CD4-positive, alpha-beta T cell treated with Interleukin-17A for 1 hour (primary cell): ENCODE measurements around the gene ABCG5.

Experiments used
- DNase-seq: peaks from one replicate; pipeline ENCODE4 v3.0.0-alpha.2; 2020

The ABCG5 gene

DNA sequence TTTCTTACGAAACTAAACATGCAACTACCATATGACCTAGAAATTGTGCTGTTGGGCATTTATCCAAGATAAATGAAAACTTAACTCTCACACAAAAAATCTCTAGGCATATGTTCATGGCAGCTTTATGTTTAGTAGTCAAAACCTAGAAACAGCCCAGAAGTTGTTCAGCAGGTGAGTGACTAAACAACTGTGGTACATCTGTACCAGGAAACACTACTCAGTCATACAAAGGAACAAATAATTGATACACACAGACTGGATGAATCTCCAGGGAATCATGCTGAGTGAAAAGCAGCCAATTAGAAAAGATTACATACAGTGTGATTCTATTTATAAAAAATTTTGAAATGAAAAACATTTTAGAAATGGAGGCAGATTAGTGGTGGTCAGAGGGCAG is 35.5 kb downstream of the ABCG5 start:
- no peak for DNase-seq

DNA sequence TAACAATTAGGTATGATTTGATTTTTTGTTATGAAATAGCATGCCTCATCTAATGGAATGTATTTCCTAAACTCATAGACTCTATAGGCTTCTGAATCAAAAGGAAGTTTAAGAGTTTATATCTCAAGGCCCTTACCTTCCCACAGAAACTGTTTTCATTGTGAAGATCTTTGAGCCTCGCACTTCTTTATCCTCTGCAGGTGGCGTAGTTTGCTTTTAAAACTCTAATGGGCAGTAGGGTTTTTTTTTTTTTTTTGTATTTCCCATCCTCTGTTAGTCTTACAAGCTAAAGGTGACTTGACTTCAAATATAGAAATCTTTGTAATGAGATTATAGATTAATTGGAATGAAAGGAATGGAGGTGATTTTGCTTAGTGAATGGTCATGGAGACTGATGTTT is 36.5 kb downstream of the ABCG5 start:
- no peak for DNase-seq

DNA sequence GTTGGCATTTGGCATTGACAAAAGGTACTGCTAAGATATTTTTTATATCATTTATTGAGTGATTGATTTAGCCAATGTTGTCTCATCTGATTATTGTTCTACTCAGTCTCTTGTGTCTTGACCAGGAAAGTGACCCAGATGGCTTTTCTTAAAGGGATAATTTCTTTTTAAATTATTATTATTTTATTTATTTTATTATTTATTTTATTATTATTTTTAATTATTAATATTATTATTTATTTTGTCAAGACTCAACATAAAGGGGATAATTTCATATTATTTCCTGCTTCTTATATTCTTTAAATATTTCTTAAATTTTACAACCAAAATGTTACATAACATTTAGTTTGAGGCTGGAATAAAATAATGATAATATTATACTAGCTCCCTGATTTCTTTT is 37.7 kb downstream of the ABCG5 start:
- DNase-seq: no peak

DNA sequence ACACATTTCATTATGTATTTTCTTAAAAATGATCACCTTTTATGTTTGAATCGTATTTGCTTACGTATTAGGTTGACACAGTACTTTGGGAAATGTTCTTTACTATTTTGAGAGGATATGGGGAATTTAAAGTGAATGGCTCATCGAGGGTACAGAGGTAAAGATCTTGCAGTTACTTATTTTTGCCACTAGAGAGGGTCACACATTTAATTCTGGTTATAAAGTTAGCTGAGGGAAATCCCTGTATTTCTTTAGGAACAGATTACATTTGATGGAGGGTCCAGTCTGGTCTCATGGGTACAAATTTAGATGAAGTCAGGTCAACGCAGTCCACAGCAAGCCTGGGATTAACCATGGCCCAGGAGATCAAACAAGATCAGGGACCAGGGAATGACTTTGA is 40.3 kb downstream of the ABCG5 start:
- no peak for DNase-seq

DNA sequence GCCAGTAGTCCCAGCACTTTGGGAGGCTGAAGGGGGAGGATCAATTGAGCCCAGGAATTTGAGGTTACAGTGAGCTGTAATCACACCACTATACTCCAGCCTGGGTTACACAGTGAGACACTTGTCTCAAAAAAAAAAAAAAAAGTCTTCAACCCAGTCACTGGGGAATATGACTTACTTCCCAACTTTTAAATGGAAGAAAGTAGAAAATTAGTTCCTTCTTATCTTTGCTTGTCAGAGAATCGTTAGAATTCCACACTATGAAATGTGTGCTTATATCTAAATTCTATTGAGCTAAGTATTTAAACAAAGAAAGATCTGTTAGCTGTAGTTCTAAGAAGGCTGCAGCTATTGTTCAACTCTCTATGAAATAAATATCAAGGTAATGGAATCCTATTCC is 42.4 kb downstream of the ABCG5 start:
- DNase-seq: no peak

DNA sequence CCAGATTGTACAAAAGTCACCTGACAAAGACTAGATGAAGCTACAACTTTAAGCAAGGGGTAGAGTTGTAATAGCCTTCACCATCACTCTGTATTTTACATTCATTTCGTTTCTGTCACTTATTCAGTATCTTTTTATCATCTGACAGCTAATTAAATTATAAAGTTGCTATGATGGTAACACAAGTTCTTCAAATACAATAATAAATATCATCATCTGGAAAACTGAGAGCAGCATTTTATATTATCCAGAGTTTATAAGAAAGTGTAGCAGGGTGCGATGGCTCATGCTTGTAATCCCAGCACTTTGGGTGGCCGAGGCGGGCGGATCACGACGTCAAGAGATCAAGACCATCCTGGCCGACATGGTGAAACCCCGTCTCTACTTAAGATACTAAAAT is 43.7 kb downstream of the ABCG5 start:
- DNase-seq: no peak

DNA sequence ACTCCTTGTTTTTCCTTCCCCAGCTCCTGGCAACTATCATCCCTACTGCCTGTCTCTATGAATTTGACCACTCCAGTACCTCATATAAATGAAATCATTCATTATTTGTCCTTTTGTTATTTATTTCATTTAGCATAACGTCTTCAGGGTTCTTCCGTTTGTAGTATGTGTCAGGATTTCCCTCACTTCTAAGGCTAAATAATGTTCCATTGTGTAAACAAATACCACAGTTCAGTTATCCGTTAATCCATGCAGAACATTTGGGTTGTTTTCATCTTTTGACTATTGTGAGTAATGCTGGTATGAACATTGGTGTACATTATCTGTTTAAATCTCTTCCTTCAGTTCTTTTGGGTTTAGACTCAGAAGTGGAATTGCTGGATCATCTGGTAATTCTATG is 46.0 kb downstream of the ABCG5 start:
- no peak for DNase-seq

DNA sequence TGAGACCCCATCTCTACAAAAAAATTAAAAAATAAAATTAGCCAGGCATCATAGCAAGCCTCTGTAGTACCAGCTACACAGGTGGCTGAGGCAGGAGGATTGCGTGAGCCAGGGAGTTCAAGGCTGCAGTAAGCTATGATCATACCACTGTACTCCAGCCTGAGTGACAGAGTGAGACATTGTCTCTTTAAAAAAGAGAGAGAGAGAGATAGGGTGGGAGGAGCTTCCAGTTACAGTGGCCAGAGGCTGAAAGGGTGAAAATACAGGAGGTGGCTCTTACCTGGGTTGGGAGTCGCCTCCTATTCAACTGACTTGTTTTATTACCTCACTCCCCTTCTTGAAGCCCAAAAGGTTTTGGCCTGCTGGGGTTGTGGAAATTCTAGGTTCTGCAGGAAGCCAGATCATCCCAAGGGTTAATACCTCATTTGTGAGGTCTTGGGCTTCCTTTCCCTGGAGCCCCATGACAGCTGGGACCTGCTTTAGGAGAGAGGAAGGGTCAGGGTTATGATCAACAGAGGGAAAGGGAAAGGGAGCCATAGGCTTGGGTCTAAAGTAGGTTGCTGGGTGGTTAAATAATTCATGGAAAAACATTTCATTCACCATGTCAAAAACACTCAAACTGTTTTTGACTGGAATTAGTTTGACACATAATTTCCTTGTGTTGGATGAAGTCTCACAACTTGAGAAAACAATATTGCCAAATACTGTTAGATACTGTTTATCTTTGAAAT is 47.4 kb downstream of the ABCG5 start:
- no peak for DNase-seq

DNA sequence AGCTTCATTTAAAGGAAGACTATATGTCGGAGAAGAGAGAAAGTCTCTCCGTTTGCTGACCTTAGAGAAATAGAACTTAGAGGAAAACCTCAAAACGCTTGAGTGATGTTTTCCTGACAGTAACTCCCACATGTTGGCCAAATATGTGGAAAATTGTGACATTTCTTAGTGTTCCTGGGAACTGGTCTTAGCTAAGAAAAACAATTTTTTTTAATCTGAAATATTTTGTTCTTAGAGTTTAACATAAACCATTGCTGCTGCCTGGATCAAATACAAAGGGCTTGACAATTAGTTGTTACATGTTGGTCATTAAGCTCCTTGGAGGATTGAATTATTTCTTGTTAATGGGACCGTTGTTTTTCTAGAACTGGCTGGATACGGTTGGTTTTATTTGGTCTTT is 48.5 kb downstream of the ABCG5 start:
- no peak for DNase-seq

DNA sequence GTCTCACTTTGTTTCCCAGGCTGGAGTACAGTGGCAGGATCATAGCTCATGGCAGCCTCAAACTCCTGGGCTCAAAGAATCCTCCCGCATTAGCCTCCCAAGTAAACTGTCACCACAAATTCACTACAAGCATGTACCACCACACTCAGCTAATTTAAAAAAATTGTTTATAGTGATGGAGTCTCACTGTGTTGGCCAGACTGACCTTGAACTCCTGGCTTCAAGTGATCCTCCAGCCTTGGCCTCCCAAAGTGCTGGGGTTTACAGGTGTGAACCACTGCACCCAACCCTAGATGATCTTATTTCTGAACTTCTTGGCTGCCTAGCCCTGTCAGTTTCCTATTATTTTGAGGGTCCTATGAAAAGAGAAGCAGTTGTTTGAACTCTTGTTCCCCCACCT is 50.0 kb downstream of the ABCG5 start:
- DNase-seq: no peak

DNA sequence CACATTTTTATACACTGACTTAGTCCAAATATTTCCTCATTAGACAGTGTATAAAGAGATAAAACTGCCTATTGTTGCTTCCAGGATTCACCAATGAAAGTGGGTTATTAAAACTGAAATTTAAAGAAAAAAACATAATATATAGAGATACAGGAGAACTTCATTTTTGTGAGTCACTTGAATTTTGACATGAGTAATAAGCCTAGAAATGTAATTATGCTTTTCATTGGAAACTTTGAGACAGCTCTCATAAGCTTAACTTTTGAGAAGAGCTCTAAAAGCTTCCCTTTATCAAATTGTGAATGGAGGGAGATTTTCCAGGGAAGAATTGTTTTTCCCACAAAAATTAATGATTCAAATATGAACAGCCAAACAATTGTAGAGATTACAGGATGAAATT is 50.7 kb downstream of the ABCG5 start:
- no peak for DNase-seq

DNA sequence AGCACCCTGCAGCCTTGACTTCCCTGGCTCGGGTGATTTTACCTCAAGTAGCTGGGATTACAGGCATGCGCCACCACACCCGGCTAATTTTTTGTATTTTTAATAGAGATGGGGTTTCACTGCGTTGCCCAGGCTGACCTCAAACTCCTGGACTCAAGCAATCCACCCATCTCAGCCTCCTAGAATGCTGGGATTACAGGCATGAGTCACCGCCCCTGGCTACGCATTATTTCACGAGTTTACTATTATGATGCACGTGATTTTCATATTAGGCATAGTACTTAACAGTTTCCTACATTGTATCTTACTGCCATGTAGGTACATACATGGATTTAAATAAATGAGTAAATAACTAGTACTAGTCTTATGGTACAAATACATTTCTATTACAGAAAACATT is 60.4 kb downstream of the ABCG5 start:
- DNase-seq: no peak

DNA sequence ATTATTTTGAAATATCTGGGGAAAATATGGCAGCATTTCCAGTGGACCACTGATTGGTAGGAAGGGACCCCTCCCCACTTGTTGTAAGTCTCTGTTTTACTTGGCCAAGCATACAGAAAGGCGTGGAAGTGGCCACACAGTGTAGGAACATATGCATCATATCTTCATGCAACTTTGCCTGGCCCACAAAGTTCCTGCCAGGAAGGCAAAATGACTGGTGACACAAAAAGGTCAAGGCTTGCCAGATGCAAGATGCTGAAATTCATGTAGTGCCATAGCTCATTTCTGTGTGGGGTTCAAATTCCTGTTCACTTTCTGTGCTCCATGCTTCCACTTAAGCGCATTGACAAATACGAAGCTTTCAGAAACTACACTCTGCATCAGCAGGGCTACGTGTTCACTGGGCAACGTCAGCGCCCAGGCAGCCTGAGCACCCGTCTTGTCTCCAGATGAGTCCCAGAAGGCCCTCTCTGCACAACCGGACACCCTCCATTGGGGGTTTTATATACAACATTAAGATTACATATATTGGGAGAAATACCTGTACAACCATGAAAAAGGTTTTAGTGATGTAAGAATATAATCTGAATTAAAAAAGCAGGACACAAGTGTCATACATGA is 61.2 kb downstream of the ABCG5 start:
- DNase-seq: no peak

DNA sequence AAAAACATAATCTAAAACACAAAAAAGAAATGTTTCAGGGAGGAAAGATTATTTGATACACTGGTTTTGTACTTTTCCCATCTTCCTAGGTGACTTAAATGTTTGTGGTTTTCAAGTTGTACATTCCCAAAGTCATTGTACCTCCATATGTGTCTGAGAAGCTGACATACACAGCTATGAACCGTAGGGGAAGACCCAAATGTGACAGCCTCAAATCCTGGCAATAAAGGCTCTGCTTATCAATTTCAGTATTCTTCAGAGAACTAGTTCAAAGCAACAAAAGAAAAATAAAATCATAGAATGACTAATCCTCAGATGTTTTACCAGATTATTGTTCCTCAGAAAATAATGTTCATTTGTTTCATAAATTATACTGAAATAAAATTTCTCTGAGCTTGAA is 62.3 kb downstream of the ABCG5 start:
- no peak for DNase-seq

DNA sequence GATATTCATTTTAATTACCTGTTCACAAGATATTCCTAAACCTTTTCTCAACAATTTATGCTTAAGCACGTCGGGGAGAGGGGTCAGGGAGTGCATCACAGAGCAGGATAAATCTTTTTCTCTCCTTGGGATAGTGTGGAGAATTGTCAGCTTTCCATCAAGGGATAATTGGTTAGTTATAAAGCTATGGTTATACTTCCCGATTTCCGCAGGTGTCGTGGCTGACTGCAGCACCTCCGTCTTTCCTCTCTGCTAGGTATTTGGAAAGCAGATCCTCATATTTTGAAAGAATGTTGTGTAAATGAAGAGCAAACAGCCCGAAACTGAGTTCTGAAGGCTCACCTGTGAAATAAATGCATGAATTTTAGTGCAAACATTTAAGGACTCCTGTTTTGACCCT is 64.0 kb downstream of the ABCG5 start:
- no peak for DNase-seq

DNA sequence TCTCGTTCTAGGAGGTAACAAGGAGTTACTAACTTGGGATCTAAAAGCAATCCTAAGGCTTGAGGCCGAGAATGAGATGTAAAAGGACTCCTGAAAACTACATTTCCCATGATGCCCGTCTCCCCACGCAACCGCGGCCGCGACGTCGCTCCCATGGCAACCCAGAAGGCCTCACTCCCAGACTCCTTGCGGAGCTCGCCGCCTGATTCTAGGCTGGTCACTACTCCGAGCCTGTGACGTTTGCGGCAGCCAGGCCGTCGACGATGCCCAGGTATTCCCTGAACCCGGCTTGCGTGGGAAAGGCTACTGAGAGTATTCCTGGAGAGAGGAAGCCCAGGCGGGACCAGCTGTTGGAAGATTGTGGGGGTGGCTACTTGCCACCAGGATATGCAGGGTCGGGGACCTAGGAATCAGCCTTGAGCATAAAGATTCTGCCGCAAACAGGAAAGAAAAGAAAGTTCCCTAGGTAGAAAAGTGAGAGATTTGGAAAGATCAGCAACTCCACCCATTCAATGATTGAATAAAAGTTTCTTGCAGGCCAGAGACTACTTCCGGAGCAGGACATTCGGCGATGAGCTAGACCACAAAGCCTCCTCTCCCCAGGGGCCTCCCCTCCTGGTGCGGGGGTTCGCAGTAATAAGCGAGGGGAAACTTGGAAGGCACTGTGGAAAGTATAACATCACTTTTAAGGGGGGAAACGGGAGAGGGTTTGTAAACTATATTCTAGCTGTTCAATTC is 64.6 kb downstream of the ABCG5 start, which contains the start of gene DYNC2LI1:
TSS of gene DYNC2LI1 (plus strand) at position 164 of the 738 bp plus-strand sequence. CDS start at position 264, 100 bp downstream.
- peak; percentile 82 for DNase-seq

DNA sequence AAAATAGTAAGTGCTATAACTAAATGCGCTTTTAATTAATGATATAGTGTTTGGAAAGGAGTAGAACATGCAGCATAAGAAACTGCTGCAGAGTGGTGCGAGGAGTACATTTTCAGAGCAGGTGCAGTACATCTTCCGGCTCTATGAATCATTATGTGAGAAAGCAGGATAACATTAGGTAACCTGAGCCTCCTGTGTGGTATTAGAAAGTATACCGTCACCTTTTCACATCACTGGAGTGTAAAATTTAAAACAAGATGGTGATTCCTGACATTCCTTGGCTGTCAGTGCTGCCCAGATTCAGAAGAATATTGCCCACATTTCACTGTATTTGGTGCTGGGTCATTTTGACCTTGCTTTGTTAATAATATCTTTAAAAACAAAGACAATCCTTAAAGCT is 72.6 kb downstream of the ABCG5 start:
- DNase-seq: no peak

DNA sequence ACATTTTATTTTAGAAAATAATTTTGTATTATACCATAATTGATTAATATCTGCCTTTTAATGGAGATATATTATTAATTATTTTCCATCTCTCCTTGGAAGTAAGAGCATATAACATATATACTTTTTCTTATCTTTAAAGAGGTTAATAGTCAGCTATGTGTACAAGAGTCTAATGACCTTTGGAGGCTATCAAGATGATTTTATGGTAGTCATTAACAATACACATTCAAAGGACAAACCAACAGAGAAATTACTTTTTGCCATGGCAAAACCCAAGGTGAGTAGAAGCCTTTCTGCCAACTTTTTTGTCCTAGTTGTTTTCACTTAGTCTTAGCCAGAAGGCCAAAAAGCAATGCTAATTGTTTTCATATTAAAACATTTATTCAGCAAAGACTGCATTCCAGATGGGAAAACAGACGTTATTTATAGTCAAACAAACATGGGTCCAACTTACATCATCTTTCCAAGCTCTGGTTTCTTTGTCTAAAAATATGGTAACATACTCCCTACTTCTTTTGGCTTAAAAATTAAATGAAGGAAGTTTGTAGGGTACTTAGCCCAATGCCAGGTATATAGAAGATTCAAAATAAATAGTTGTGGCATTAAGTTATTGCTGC is 74.4 kb downstream of the ABCG5 start:
- DNase-seq: no peak

DNA sequence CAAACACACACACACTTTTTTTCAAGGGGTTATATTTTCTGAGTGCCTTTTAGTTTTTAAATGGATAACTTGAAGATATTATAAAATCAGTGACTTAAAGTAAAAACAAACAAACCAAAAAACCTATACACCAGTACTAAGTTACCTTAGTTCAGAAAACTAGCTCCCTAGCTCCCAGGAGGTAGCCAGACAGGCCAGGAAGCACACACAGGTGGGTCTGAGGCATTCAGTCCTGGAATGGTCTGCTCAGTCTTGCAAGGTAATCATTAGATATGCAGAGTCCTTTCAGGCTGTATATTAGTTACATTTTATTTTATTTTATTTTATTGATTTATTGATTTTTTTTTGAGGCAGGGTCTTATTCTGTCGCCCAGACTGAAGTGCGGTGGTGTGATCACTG is 75.5 kb downstream of the ABCG5 start:
- DNase-seq: no peak
